Measurements from ENCODE around the gene LMNA. TPM values are rescaled to one million over a fixed set of nuclear protein-coding genes. Genes with fewer than 3 reads are reported as not detected.
A peak's percentile ranks its signal among the peaks of the same experiment; 100 is the strongest.
"Not testable (repeated sequence)": the region's sequence is repeated elsewhere in the genome, so short reads cannot be mapped to it uniquely, and the experiment has no call there.

The LMNA gene
- total RNA-seq, 4 donors from 2014 or later = 371 to 501 (median 419) TPM

DNA sequence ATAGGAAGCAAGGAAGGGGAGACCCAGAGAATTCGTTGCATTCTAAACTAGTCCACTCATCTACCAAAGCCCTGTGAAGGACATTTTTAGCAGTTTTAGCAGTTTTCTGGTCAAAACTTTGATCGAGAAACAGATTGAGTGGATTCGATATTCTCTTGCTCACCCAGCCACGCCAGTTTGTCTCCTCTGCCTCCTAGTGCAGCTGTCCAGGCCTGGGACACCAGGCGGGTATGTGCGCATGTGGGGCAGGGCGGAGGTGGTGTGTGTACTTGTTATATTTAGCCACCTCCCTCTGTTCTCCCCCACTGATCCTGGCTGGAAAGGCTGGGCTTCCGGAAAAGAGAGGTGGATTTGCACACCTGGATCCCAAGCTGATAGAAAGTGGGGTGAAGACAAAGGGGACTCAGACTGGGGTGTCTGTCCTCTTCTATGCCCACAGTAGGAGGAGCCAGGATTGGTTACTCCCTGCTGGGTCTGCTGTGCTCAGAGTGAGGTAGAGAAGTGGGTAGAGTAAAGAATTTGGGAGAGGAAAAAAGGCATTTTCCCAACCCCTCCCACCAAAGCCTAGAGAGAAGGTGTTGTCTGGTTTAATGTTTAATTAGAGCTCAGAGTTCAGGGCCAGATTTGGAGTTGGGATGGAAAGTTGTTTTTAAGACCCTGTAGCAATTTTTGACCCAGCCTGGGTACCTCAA lies 3.8 kb downstream of the LMNA start:
- H3K9me3 ChIP-seq = no peaks in the 10 kb centered on the region
- 16 to 33% methylated on average over 8 of the region's 8 CpGs for WGBS, 2 donors
- peak overlapping the region; percentile 52 to 98 (median 96) for H3K27ac ChIP-seq
- no peaks in the 10 kb centered on the region for H3K27me3 ChIP-seq
- H3K4me1 ChIP-seq = peaks cover 3 to 80% (median 57%) of the 10 kb centered on the region in 4 donors
- peak overlapping the region; percentile 5 to 90 (median 87) for H3K4me3 ChIP-seq
- TF ChIP-seq EP300 (IDR thresholded peaks at IDR 0.05) = peak in 1 of 2 donors; percentile 71
- peak in 1 of 2 donors; percentile 54 for TF ChIP-seq POLR2A (IDR thresholded peaks at IDR 0.05)
- TF ChIP-seq, protein P1, sequence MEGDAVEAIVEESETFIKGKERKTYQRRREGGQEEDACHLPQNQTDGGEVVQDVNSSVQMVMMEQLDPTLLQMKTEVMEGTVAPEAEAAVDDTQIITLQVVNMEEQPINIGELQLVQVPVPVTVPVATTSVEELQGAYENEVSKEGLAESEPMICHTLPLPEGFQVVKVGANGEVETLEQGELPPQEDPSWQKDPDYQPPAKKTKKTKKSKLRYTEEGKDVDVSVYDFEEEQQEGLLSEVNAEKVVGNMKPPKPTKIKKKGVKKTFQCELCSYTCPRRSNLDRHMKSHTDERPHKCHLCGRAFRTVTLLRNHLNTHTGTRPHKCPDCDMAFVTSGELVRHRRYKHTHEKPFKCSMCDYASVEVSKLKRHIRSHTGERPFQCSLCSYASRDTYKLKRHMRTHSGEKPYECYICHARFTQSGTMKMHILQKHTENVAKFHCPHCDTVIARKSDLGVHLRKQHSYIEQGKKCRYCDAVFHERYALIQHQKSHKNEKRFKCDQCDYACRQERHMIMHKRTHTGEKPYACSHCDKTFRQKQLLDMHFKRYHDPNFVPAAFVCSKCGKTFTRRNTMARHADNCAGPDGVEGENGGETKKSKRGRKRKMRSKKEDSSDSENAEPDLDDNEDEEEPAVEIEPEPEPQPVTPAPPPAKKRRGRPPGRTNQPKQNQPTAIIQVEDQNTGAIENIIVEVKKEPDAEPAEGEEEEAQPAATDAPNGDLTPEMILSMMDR (IDR thresholded peaks at IDR 0.05) = no peak
- DNase-seq (ENCODE audit: low spot score in 2 of 2) = peak in 1 of 2 donors; percentile 62
- no peaks in the 10 kb centered on the region for H3K36me3 ChIP-seq

DNA sequence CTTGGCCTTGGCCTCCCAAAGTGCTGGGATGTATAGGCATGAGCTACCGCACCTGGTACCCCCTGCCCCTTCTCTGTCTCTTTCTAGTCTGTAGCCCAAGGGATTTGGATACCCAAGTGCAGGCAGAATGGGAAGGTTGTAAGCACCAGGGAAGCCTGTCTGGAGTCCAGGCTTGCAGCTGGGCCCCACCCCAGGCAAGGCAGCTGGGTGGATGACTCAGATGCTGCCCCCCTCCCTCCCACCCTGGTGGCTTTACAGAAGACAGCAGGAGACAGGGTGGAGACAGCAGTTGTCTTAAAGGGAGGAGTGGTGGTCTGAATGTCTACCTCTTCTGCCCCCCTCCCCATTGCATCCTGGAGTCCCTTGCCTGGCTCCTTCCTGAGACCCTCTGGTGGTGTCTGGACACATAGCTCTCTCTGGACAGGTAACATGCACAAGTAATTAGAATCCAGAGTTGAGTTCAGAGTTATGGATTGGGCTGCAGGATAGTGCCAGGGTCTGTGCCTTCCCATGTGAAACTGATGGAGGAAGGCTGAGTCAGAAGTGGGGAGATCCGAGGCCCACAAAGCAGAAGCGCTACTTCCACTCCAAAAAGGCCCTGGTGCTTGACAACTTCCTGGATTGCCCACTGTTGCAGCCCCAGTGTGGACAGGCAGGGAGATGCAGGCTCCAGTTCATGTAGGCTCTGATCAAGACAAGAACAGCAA lies 5.1 kb downstream of the LMNA start:
- no peak for DNase-seq (ENCODE audit: low spot score in 2 of 2)
- H3K27ac ChIP-seq = peak overlapping the region; percentile 49 to 98 (median 96)
- WGBS, 2 donors = 28 to 34% methylated on average over 3 of the region's 3 CpGs
- H3K27me3 ChIP-seq = no peaks in the 10 kb centered on the region
- peak overlapping the region in 3 of 4 donors; percentile 85 to 90 (median 89) for H3K4me3 ChIP-seq
- H3K36me3 ChIP-seq = no peaks in the 10 kb centered on the region
- H3K4me1 ChIP-seq = peaks cover 4 to 83% (median 63%) of the 10 kb centered on the region in 4 donors
- no peaks in the 10 kb centered on the region for H3K9me3 ChIP-seq
- TF ChIP-seq POLR2A (IDR thresholded peaks at IDR 0.05) (no peak), EP300 (IDR thresholded peaks at IDR 0.05) (no peak)
- TF ChIP-seq, protein P1 (IDR thresholded peaks at IDR 0.05) = peak in 2 of 5 experiments; percentile 14 to 17

DNA sequence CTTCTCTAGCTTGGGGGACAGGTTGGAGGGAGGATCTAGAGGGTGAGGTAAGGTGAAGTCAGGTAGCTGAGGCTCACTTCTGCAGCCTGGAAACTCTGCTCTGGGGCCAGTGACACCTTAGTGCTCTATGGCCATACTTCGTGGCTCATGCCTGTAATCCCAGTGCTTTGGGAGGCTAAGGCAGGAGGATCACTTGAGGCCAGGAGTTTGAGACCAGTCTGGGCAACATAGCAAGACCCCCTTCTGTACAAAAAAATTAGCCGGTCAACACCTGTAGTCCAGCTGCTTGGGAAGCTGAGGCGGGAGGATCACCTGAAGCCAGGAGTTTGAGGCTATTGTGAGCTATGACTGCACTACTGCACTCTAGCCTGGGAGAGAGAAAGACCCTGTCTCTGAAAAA lies 5.8 kb downstream of the LMNA start:
- H3K9me3 ChIP-seq = no peaks in the 10 kb centered on the region
- no peak for DNase-seq (ENCODE audit: low spot score in 2 of 2)
- no peaks in the 10 kb centered on the region for H3K36me3 ChIP-seq
- no peaks in the 10 kb centered on the region for H3K27me3 ChIP-seq
- H3K4me1 ChIP-seq = peaks cover 4 to 89% (median 69%) of the 10 kb centered on the region in 4 donors
- WGBS, 2 donors = 70 to 85% methylated on average over 3 of the region's 3 CpGs
- peak overlapping the region; percentile 49 to 98 (median 96) for H3K27ac ChIP-seq
- TF ChIP-seq POLR2A (IDR thresholded peaks at IDR 0.05) (no peak), EP300 (IDR thresholded peaks at IDR 0.05) (no peak)
- TF ChIP-seq, protein P1 (IDR thresholded peaks at IDR 0.05) = no peak
- peak overlapping the region in 2 of 4 donors; percentile 85 to 90 for H3K4me3 ChIP-seq

DNA sequence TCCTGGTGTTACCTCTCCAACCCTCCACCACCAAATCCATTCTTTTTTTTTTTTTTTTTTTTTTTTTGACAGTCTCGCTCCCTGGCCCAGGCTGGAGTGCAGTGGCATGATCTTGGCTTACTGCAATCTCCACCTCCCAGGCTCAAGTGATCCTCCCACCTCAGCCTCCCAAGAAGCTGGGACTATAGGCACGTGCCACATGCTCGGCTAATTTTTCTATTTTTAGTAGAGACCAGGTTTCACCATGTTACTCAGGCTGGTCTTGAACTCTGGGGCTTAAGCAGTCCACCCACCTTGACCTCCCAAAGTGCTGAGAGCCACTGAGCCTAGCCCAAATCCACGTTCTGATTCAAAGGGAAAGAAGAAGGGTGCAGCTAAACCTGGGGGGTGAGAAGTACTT lies 6.5 kb downstream of the LMNA start:
- Histone ChIP-seq H3K4me1 (peaks cover 8 to 96% (median 76%) of the 10 kb centered on the region in 4 donors), H3K27ac (peak overlapping the region; percentile 94 to 98 (median 96)), H3K4me3 (peak overlapping the region in 2 of 4 donors; percentile 12 to 47)
- H3K36me3 ChIP-seq; H3K9me3 ChIP-seq; DNase-seq (ENCODE audit: low spot score in 2 of 2); H3K27me3 ChIP-seq: not testable (repeated sequence)
- 18 to 23% methylated on average over 4 of the region's 4 CpGs for WGBS, 2 donors

DNA sequence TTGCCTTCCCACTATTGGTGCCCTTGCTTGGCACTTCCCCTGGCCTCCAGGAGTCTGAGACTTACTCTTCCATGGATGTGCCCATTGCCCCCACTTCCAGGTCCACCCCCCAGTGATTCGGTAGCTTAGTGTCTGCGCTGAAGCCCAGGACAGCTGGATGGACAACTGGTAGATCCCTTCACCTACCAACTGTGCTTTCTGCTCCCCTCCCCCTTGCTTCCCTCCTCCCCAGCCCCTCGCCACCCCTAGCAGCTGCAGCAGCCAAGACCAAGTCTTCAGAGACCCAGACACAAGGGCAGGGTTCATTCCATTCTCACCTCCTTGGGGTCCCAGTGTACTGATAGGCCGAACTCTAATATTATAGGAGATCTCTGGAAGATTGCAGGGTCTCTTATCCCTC lies 6.9 kb downstream of the LMNA start:
- no peak for DNase-seq (ENCODE audit: low spot score in 2 of 2)
- H3K27me3 ChIP-seq = no peaks in the 10 kb centered on the region
- no peaks in the 10 kb centered on the region for H3K9me3 ChIP-seq
- WGBS, 2 donors = 43 to 56% methylated on average over 4 of the region's 4 CpGs
- no peak for TF ChIP-seq EP300 (IDR thresholded peaks at IDR 0.05)
- TF ChIP-seq, protein P1 (IDR thresholded peaks at IDR 0.05) = no peak
- TF ChIP-seq POLR2A (IDR thresholded peaks at IDR 0.05) = no peak
- H3K4me1 ChIP-seq = peaks cover 11 to 100% (median 80%) of the 10 kb centered on the region in 4 donors
- H3K27ac ChIP-seq = peak overlapping the region; percentile 94 to 98 (median 96)
- H3K4me3 ChIP-seq = peak overlapping the region in 2 of 4 donors; percentile 12 to 47
- no peaks in the 10 kb centered on the region for H3K36me3 ChIP-seq
